Hepatocyte (in vitro differentiated cells): ENCODE measurements around the gene FA2H. TPM values are rescaled to one million over a fixed set of nuclear protein-coding genes. Genes with fewer than 3 reads are reported as not detected.

Experiments
- DNase-seq: peaks from one replicate; pipeline ENCODE4 v3.0.0-alpha.2; 2016; ENCODE audit warnings: low spot score
- H2AFZ ChIP-seq: fragments of 200-600 bp; sonication (generic); 2 replicates; pipeline ENCODE4 v1.6.0; 2016; ENCODE audit warnings: antibody characterized with exemption, mild to moderate bottlenecking
- H3K27ac ChIP-seq: fragments of 200-600 bp; sonication (generic); 2 replicates; pipeline ENCODE4 v1.5.1; 2016; ENCODE audit warnings: mild to moderate bottlenecking
- H3K27me3 ChIP-seq: fragments of 200-600 bp; sonication (generic); 2 replicates; pipeline ENCODE4 v1.6.1; 2016
- H3K36me3 ChIP-seq: fragments of 200-600 bp; sonication (generic); replicated peaks from 2 replicates; pipeline ENCODE4 v1.5.1; 2016; ENCODE audit warnings: low read depth; ENCODE audit not compliant: insufficient read depth
- H3K4me1 ChIP-seq: fragments of 200-600 bp; sonication (generic); 2 replicates; pipeline ENCODE4 v1.5.1; 2016; ENCODE audit warnings: mild to moderate bottlenecking, moderate library complexity; ENCODE audit not compliant: insufficient read depth
- H3K4me2 ChIP-seq: fragments of 200-600 bp; sonication (generic); 2 replicates; pipeline ENCODE4 v1.6.0; 2016
- H3K4me3 ChIP-seq: fragments of 200-600 bp; sonication (generic); 2 replicates; pipeline ENCODE4 v1.5.1; 2016; ENCODE audit warnings: mild to moderate bottlenecking
- H3K79me2 ChIP-seq: fragments of 200-600 bp; sonication (generic); 2 replicates; pipeline ENCODE4 v1.6.0; 2017; ENCODE audit warnings: mild to moderate bottlenecking
- H3K9me2 ChIP-seq: fragments of 200-600 bp; sonication (generic); replicated peaks from 2 replicates; pipeline ENCODE4 v1.6.0; 2017; ENCODE audit warnings: mild to moderate bottlenecking; ENCODE audit not compliant: insufficient read depth
- H3K9me3 ChIP-seq: fragments of 200-600 bp; sonication (generic); 2 replicates; pipeline ENCODE4 v1.5.1; 2016; ENCODE audit warnings: low read depth, mild to moderate bottlenecking
- H4K20me1 ChIP-seq: fragments of 200-600 bp; sonication (generic); 2 replicates; pipeline ENCODE4 v1.6.0; 2016; ENCODE audit warnings: mild to moderate bottlenecking; ENCODE audit not compliant: insufficient read depth, poor library complexity, severe bottlenecking
- EZH2 ChIP-seq: fragments of 200-600 bp; sonication (generic); IDR thresholded peaks from 2 replicates; pipeline ENCODE4 v1.6.1; 2016; ENCODE audit warnings: antibody characterized with exemption, mild to moderate bottlenecking, borderline replicate concordance
- EZH2phosphoT487 ChIP-seq: fragments of 200-600 bp; sonication (generic); IDR thresholded peaks from one replicate; pipeline ENCODE4 v1.6.1; 2018; ENCODE audit warnings: antibody characterized with exemption, mild to moderate bottlenecking, low read depth, moderate library complexity; ENCODE audit not compliant: unreplicated experiment, severe bottlenecking
- WGBS: methylation state at CpG from one replicate; pipeline ENCODE4 v1.1.6; 2016; ENCODE audit warnings: low lambda C conversion rate; ENCODE audit errors: missing lambda C conversion rate; 5-methylcytosine and 5-hydroxymethylcytosine counted together
- polyA plus RNA-seq: library from polyadenylated mRNA; unstranded; fragments of >200 nt; fragmentation: Nextera tagmentation; extraction: Ambion mirVana; gene quantifications from 2 replicates; pipeline ENCODE4 v1.2.1, GENCODE V29; 2016
- total RNA-seq: library from RNA; depleted of rRNA; stranded (reverse); fragments of >200 nt; gene quantifications from 2 replicates; pipeline ENCODE4 v1.2.3, GENCODE V29; 2014
- TF ChIP-seq, protein P1 (sequence below): fragments of 200-600 bp; sonication (generic); IDR thresholded peaks from 2 replicates; pipeline ENCODE4 v1.5.1; 2016; ENCODE audit warnings: antibody characterized with exemption, mild to moderate bottlenecking; ENCODE audit not compliant: poor library complexity

The FA2H gene
- total and polyA plus RNA-seq, 2 experiments from 2014 or later: 2.1 to 7.8 TPM

DNA sequence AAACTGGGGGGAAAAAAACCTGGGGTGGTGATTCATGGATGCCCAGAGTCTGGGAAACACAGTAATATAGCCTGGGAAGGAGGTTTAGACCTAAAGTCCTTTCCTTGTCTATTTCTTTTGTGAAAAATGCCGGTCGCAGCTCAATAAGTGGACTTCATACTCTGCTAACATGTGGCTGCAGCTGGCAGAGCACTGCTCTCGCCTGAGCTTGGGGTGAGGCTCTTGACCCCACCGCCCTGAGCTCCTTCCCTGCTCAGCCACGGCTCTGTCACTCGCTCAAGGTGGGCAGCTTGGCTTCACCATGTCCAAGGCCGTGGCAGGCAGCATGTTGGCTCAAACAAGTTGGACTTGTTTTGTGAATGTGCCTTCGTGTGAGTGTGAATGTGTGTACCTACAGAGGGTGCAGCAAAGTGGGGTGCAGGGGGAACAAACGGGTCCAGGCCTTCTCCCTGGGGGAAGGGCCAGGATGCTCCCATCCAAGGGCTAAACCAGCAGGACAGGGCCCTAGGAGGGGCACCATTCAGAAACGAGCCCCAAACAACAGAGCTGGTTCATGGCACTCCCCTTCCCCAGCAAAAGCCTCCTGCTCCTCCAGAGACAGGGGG, 4.9 kb downstream of the FA2H start:
- Histone ChIP-seq H3K9me2 (no peaks in the 10 kb centered on the region), H3K4me1 (no peaks in the 10 kb centered on the region), H2AFZ (no peak overlapping the region), H3K9me3 (no peaks in the 10 kb centered on the region), H3K27me3 (peaks cover 8% of the 10 kb centered on the region), H3K36me3 (no peaks in the 10 kb centered on the region), H3K4me3 (no peak overlapping the region), H3K27ac (no peak overlapping the region), H4K20me1 (no peaks in the 10 kb centered on the region), H3K4me2 (no peak overlapping the region), H3K79me2 (no peaks in the 10 kb centered on the region)
- WGBS: 73% methylated on average over 10 of the region's 10 CpGs
- TF ChIP-seq, protein P1, sequence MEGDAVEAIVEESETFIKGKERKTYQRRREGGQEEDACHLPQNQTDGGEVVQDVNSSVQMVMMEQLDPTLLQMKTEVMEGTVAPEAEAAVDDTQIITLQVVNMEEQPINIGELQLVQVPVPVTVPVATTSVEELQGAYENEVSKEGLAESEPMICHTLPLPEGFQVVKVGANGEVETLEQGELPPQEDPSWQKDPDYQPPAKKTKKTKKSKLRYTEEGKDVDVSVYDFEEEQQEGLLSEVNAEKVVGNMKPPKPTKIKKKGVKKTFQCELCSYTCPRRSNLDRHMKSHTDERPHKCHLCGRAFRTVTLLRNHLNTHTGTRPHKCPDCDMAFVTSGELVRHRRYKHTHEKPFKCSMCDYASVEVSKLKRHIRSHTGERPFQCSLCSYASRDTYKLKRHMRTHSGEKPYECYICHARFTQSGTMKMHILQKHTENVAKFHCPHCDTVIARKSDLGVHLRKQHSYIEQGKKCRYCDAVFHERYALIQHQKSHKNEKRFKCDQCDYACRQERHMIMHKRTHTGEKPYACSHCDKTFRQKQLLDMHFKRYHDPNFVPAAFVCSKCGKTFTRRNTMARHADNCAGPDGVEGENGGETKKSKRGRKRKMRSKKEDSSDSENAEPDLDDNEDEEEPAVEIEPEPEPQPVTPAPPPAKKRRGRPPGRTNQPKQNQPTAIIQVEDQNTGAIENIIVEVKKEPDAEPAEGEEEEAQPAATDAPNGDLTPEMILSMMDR: no peak
- TF ChIP-seq EZH2phosphoT487: no peak
- TF ChIP-seq EZH2: no peak
- no peak for DNase-seq

DNA sequence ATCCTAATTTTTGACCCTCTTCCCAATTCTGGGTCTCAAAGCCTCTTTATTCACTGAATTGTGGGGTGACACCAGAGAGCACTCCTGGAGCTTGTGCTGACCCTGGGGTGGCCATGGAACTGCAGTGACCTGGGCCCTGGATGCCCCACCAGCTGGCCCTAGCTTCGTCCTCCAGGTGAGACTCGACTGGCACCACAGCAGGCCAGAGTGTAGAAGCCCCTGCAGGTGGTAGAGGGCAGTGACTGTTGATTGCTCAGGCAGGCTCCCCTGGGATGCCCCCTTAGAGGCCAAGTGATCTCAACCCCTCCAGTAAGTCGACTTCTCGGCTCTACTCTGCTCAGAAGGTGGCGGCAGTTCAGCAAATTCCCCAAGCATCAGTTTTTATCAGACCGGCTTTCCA, 6.4 kb downstream of the FA2H start:
- Histone ChIP-seq H3K9me2 (no peaks in the 10 kb centered on the region), H2AFZ (no peak overlapping the region), H3K27ac (no peak overlapping the region), H4K20me1 (no peaks in the 10 kb centered on the region), H3K27me3 (peaks cover under 1% of the 10 kb centered on the region), H3K4me1 (no peaks in the 10 kb centered on the region), H3K36me3 (no peaks in the 10 kb centered on the region), H3K79me2 (no peaks in the 10 kb centered on the region), H3K9me3 (no peaks in the 10 kb centered on the region), H3K4me3 (no peak overlapping the region), H3K4me2 (no peak overlapping the region)
- no peak for DNase-seq
- 83% methylated on average over 6 of the region's 6 CpGs for WGBS
- no peak for TF ChIP-seq EZH2phosphoT487
- TF ChIP-seq EZH2: no peak
- TF ChIP-seq, protein P1: no peak

DNA sequence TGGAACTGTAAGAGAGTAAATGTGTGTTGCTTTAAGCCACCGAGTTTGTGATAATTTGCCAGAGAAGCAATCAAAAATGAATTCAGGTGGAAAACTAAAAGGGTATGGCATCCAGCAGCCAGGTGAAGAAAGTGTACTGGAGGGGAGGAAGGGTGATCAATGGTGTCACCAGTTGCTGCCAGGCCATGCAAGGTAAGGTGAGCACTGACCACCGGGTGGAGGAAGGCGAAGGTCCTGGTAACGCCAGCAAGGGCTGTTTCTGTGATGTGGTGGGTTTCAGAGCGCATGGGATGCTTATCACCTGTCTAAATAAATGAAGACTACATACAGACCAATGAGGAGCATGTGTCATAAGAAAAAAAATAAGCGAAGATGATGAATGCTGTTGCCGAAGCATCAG, 6.9 kb downstream of the FA2H start:
- H3K4me3 ChIP-seq: no peak overlapping the region
- H2AFZ ChIP-seq: no peak overlapping the region
- H3K9me3 ChIP-seq: no peaks in the 10 kb centered on the region
- no peaks in the 10 kb centered on the region for H3K9me2 ChIP-seq
- no peaks in the 10 kb centered on the region for H3K36me3 ChIP-seq
- no peaks in the 10 kb centered on the region for H4K20me1 ChIP-seq
- DNase-seq: no peak
- WGBS: 91% methylated on average over 7 of the region's 7 CpGs
- TF ChIP-seq EZH2 (no peak), EZH2phosphoT487 (no peak)
- TF ChIP-seq, protein P1: no peak
- H3K4me1 ChIP-seq: no peaks in the 10 kb centered on the region
- H3K27me3 ChIP-seq: no peaks in the 10 kb centered on the region
- H3K4me2 ChIP-seq: no peak overlapping the region
- no peak overlapping the region for H3K27ac ChIP-seq
- no peaks in the 10 kb centered on the region for H3K79me2 ChIP-seq
